ENCODE data around the gene ROBO1.
A peak's percentile ranks its signal among the peaks of the same experiment; 100 is the strongest.

The ROBO1 gene

DNA sequence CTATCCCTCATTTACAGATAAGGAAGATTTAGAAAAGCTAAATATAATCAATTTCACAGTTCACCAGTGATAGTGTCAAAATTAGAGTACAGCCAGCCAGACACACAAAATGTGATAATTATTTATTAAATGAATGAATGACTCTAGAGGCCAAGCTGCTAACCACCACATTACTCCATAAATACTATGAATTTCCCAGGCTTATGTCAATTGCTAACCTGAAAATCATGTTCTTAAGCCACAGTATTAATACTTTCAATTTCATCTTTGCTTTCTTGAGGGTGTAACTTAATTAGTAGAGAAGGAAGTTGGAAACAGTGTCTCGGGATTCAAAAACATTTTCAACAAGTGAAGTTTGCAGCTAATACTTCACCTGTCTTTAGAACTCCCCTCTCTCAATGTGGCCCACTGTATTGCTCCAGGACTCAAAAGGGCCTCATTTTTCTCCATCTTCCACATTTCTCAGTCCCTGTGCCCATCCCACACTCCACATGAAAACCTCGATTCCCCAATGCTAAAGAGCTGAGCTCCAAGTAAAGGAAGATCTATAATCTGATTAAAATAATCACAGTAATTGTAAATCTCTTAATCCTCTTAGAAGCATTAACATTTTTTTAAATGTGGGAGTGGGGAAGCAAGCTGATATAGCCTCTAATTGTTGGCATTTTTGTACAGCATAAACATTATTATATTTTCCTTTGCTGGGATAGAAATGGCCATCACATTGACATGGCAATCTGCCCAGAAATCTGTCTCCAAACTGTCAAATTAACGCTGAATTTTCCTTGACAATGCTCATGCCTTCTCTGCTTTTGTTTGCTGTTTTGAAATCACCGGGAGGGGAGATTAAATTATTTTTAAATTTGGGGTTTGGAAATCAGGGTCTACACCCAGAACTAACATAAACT, 765.1 kb downstream of the ROBO1 start:
- DNase-seq: no peak

DNA sequence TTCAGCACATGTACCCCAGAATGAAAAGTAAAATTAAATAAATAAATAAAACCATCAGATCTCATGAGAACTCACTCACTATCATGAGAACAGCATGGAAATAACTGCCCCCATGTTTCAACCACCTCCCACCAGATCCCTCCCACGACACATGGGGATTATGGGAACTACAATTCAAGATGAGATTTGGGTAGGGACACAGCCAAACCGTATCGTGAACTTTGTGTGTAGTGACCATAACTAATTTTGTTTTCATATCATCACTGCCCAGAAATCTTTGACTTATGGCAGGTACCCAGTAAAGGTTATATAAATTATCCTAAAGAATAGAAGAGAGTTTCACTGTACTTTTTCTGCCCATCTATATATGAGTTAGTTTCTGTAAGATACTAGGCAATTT, 766.5 kb downstream of the ROBO1 start:
- DNase-seq: no peak

DNA sequence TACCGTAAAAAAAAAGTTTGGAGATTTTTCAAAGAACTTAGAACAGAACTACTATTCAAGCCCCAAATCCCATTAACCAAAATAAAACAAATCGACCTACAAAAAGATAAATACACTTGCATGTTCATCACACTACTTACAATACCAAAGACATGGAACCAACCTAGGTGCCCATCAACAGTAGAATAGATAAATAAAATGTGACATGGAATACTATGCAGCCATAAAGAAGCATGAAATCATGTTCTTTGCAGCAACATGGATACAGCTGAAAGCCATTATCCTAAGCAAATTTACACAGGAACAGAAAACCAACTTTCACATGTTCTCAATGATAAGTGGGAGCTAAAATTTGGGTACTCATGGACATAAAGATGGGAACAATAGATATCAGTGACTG, 768.7 kb downstream of the ROBO1 start:
- DNase-seq: no peak

DNA sequence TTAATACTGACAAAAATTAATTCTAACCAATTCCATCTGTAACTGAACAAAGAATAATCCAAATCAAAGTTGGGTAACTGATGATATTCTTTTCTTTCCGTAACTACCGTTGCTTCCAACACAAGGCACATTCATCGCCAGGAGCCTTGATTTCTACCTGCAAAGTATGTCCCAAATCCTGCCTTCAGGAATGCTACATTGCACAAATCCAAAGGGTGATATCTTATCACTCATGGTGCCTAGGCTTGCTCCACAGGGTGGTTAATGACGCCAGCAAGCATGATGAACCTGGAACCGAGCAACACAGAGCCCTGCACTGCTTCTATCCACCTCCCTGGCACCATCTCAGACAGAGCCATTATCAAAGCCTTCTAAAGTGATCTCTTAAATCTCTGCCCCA, 772.7 kb downstream of the ROBO1 start:
- DNase-seq: no peak

DNA sequence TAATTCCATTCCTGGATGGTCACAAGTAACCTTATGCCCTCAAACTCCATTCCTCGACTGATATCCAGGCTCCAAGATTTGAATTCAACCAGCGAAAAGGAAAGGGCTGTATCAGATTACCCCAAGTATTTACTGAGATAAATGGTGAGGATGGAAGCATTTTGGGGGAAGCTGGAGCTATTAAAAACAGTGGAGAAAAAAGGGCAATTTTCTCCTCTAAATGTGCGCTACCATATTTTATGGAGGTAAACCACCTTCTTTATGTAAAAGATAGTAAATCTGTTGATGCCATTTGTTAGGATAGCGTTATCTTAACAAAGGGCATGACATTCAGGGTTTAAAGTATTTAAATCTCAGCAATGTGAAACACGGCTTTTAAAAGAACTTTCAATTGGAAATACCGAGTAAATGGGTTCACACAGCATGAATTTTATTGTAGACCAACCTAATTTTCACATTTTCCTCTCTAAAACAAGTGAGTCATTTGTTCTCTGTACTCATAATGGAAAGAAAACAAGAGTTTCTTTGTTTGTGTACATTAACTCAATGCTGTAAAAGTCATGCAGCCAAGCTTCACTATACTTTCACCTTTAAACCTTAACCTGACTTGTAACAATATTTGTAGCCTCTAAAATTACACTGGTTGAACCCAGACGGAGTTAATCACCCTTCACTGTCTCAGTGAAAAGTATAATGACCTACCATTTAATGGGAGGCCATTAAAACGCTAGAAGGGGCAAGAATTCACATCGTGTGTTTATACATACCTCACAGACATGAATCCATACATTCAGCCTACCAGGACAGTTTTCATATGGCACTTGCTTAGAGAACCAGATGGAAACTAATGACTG, 773.4 kb downstream of the ROBO1 start:
- no peak for DNase-seq

DNA sequence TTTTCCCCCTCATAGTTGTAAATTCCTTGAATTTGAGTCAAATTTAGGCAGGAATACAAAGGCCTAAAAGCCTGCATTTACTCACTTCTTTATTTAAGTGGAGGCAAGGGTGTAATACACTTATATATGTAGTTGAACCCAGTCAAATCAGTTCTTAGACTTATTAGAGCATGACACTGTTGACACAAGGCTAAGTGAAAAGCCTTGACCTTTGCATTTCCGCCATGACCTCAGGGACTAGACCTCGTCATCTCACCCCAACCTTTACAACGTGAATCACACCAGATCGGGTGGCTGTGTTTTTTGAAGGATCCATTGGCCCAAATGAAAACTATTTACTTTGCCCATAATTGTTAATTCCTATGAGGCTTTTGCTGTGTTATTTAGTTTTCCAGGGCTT, 774.4 kb downstream of the ROBO1 start:
- DNase-seq: no peak

DNA sequence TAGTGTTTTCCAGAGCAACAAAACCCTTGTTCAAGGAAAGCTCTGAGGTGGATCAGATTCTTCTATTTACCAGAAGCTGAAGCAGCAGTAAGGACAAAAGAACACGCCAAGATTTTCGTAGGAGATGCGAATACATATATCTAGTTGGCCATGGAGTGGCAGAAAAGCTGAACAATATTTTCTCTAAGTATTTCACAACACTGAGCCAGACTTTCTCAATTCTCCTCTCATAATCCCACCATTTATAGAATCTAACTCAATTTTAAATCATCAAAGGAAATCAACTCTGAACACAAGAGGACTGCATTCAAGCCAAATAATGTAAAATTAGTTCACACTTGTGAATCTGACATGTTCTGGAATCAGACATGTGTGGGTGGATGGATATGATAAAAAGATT, 775.0 kb downstream of the ROBO1 start:
- DNase-seq: no peak

DNA sequence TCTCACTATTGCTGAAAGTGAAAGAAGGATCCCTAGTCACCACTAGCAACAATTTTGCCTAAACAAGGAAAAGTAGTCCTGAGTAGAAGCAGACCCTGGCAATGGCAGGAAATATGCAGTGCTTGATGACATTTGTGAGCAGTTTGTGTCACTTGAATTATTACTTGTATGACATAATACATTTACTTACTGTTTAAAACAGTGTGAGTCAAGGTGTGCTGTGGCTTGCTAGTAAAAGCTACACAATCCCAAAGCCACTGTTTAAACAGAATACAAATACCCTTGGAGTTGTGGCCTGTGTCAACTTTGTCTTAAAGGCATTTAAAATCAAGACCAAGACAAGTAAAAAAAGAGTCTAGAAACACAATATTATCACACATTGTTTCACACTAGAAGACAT, 775.4 kb downstream of the ROBO1 start:
- DNase-seq: no peak

DNA sequence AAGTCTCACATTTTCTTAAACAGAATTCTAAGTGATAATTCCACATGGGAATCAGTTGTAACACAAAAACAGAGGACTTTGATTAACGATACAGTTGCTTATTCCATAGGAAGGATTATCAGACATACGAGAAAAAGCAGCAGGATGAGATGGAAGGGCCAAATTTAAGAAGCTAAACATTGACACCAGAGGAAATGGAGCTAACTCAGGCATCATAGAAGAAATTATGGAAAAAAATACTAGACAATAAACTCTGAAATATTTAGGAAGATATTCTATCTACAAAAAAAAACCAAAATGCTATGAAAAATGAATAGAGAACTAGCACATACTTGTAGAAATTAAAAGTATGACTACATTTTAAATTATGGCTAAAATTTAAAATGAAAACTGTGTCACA, 776.1 kb downstream of the ROBO1 start:
- no peak for DNase-seq

DNA sequence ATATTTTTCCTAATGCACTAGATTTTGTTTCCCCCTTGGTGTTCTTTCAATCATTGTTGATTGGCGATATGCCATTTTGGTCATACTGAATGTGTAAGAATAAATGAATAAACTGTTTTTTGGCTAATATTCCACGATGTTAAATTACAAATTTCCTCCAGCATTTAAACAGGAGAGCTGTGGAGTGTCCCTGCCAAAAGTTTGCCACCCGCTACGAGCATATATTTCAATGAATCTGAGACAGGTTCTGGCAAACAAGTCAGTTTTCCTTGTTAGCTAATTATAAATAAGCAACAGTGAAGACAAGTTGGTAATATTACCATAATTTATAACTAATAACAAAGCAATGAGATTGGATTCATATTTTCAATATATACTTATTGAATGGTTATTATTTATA, 777.6 kb downstream of the ROBO1 start:
- no peak for DNase-seq

DNA sequence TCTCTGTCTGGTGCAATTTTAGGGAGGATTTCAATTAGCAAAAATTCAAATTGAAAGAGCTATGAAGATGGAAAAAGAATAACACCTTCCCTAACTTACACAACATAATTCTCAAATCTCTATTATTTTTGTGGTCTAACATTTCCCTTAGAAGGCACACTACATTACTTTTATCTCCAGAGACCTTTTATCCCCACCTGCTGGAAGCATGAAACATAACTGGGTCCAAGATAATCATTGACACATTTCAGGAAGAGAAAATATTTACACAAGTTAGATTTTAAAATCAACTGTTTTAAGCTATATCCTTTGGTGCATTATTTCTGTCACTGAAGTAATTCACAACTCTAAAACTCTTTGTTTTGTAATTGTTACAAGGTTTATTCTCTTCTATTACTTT, 779.5 kb downstream of the ROBO1 start:
- no peak for DNase-seq

DNA sequence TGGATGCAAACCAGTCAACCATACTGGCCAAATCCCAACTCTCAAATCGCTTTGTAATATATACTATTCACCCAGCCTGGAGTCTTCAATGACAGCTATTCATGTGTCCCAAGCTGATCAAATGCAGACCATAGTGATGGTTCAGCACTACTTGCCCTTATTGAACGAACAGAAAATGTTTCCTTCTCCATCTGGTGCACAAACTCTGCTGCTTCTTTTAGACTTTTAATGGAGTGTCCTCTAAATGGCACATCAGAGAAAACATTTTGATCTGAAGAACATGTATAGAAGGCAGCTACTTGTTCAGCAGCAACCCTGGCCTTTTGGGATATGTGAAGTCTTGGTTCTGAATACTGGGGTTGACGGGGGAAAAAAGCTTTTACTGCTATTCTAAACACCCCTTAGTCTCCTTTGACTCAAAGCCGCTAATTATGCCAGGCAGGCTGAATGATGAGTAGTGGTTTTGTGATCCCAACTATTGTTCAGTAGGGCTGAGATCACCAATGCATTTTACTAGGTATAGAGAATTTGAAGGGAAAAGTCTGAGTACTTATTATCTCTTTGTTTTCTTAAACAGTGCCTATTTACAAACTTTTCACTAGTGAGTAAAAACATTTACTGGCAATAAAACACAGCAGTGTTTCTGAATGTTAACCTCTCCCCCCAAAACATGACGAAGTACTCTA, 781.2 kb downstream of the ROBO1 start:
- no peak for DNase-seq

DNA sequence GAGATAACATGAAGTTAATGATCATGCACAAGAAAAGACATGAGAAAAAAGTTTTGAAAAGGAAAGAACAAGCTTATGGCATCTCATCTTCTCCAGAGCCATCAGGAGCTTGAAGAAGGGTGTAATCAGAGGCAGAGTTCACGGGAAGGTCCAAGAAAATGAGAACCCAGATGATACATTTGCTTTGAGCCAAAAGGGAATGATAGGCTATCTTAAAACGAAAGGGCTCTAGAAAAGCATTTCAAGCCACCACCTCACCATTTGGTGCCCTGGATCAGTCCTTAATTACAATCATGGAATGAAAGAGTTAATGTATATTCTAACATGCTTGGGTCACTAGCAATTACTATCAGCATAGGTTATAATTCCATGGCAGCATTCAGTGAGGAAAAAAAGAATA, 781.8 kb downstream of the ROBO1 start:
- DNase-seq: no peak

DNA sequence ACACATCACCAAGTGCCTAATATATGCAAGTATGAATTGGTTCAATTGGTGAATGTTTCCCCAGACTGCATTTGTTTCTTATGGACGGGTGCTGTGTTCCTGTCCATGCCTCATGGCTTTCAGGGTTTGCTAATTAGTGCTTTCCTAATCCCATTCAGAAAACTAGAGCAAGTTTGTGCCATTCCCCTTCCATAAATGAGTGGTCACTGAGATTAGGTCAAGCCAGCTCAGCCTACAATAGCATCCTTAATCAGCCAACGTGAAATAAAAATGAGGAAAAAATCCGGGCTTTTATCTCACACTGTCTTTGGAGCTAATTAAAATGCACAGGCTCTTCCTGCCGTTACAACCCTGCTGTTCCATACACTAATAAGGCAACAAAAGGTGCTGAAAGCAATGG, 788.8 kb downstream of the ROBO1 start:
- no peak for DNase-seq

DNA sequence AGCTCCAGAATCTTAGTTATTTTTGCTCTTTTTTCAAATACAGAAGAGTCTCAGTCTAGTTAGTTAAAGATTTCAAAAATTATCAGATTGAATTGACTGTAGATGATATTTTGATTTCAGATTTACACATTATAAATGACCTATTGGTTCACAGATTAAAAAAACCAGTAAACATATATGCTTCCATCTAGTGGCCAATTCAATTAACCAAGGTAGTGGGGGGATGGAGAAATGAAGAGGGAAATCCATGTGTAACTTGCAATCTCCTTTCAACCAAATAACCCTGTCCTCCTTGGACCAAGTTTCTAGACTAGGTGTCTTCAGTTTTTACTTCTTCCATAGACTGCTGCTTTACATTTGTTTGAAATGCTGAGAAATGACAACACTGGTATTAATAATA, 789.8 kb downstream of the ROBO1 start:
- DNase-seq: no peak

DNA sequence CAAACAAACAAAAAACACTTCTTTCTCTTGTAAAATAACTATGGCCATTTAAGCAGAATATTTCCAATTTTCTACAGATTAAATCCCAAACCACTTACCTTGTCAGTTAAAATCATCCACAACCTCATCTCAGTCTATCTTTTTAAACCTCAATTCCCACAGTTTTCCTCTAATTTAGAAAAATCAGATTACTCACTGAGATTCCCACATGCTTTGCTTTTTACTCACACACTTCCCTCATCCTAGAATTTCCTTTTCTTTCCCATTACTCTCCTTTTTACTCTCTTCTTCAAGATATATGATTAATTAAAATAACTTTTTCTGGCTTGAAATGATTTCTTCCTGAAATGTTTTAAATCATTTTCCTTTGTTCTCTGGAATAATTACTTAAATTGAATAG, 790.7 kb downstream of the ROBO1 start:
- no peak for DNase-seq

DNA sequence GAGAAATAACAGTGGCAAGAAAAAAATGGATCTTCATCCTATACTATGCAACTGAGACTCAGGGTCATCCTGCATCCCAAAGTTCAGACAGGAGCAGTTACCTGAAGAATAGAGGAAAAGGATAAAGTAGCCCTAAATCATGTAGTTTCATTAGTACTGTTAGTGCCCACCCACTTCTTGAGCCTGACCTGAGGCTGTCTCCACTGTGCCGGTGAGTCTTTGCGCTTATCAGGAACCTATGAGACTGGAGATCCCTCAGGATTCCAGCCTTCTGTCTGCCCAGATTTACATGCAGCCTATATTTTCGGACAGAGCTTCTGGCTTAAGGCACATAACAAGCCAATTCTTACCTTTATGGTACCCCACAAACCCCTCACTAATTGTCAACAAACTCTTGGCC, 791.6 kb downstream of the ROBO1 start:
- no peak for DNase-seq

DNA sequence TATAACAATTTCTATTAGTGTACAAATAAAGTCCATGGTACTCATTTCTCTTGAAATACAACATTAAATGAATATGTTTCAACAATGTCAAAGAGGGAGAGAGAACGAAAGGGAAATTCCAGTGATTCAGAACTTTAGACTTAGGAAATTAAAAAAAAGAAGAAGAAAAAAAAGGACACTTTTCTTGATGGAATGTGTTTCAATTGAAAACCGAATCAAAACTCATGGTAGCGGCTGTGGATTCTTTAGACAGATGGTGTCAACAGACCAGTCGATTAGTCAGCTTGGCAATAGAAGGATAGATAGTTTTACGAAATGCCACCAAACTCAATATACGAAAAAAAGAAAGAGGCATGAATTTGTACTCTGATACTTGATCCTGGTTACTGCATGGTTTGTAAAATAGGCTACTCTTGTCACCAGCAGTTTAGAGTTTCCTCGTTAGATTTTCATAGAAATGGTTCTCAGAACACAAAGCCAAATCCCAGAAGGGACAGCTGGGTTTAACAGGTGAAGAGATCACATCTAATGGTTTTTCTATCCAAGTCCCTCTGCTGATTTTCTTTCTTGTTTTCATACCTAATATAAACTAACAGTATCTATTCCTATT, 793.5 kb downstream of the ROBO1 start:
- peak; percentile 23 for DNase-seq

DNA sequence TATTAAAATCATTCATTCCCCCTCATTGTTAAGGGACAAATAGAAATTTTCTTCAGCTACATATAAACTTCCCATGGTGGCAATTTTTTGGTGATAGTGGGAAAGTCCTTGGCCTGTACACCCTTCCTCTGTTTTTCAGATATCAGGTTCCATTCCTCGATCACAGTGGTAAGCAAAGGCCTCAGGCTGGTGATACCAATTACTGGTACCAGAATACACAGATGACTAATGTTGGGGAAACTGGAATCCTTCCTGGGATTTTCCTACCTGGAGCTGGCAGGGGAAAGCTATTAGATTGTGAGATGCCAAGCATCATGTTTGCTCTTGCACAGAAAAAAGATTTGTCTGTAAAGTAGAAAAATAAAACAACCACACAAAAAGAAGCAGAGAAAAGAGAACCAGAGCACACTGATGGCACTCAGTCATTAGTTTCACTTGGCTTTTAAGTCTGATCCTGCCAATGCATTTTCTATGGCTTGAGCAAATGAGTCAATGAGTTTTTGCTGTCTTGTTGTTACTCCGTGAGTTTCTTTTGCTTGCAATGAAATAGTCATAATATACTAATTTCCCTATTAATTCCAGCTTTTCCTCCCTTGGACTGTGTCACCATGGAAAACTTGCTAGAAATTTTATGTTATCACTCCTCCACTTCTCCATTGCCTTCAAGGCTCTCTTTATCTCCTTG, 795.0 kb downstream of the ROBO1 start:
- no peak for DNase-seq

DNA sequence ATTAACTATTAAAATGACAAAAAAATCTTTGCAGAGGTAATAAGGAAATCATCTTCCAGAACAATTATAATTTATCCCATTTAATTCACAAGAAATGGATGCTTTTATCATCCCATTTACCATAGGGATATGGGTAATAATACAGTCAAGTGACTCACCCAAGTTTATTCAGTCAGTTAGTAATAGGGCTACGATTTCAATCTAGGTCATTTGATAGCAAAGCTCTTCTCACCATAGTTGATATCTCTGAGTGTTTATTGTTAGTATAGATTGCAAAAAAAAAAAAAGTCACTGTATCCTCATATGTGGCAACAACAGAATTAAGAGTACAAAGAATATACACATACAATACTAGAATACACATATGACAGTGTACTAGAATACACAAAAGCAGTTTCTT, 797.1 kb downstream of the ROBO1 start:
- no peak for DNase-seq

DNA sequence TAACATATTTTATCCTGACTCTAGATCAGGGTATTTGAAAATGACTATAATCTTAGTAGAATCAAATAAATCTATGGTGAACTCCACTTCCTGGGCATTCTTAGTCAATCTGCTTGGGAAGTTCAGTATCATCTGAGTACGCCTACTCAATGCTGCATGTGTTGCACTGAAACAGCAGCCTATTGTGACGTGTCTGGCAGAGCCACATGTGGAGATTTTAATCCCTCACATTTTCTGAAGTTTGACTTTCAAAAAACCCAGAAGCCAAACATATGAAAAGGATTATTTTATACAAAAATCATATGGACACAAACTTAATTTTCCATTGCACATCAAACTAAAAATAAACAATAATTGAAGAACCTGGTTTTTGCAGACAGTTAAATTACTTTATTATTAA, 798.3 kb downstream of the ROBO1 start:
- no peak for DNase-seq

DNA sequence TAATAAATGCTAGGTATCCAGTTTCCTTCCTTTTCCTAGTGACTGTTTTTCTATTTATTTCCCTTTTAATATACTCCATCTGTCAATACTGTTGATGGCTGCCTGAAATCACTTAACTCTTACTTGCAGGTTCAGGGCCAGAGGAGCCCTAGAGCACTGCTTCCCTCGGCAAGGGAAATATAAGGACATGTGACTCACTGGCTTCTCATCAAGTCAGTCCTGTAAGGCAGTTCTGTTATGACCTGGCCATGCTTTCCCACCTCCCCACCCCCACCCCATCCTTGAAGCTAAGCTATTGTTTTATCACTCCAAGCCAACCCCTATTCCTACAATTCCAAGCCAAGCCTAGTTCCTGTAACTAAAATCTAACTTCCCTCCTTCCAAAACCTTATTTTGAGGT, 800.7 kb downstream of the ROBO1 start:
- no peak for DNase-seq

DNA sequence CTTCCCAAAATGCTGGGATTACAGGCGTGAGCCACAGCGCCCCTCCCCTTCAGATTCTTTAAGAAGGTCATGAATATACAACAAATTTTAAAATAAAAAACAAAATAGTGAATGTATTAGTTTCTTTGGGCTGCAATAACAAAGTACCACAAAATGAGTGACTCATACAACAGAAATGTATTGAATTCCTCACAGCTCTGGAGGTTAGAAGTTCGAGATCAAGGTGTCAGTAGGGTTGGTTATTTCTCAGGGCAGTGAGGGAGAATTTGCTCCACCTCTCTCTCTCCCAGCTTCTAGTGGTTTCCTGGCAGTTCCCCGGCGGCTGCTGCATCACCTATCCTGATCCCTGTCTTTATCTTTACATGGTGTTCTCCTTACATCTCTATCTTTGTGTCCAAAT, 804.0 kb downstream of the ROBO1 start:
- no peak for DNase-seq
